Measurements from ENCODE around the gene MANSC1.

- no peak for TF ChIP-seq CTCF (IDR thresholded peaks at IDR 0.05)
- no peak for TF ChIP-seq POLR2AphosphoS5 (IDR thresholded peaks at IDR 0.05)
- no peak for TF ChIP-seq EP300 (IDR thresholded peaks at IDR 0.05)
- TF ChIP-seq POLR2A (IDR thresholded peaks at IDR 0.05) = no peak
These were observed 30.4 kb downstream of the MANSC1 start for GRCh38 chr12:12319451-12320183.

Measured in sigmoid colon (tissue), 4 donors.